ENCODE data around the gene IVD.
A peak's percentile ranks its signal among the peaks of the same experiment; 100 is the strongest.

Gene IVD

DNA sequence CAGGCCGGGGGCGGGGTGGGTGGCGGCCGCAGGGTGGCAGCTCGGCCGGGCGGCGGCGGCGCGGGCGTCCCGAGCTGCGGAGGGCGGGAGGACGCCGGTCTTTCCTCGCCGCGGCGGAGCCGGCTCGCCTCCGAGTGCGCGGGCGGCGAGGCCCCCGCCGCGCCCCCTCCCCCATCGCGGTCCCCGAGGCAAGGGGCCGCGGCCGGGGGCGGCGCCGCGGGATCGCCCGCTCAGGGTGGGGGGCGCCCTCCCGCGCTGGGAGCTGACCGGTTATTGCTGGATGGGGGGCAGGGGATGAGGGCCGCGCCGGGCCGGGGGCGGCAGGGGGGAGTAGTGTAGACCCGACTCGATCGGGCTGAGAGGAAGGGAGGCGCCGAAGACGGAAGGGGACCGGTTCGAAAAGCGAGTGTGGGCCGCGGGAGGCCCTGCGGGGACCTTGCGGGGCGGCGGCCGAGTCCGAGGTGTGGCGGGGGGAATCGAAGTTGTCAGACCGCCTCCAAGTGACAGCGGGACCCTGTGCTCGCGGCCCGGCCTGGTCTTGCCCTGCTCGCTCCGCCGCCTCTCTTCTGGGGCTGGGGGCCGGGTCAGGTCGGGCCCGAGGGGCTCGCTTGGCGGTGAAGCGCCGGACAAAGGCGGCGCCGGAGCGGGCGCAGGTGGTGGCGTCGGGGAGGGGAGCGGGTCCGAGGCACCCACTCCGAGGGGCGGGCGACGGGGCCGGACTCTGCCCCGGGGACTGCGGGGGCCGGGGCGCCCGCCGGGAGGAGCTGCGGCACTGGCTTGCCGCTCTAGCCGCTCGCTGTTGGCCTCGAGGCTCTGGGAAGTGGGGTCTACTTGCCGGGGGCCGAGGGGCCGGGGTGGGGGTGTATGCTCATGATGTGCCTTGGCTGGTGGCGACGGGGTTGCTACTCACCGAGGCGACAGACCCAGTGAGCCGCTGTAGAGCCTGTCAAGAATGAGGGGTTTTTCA is 36.3 kb downstream of the IVD start:
- Histone ChIP-seq H3K36me3 (ENCODE audit: insufficient read depth, insufficient read length, low read length) (peaks cover 17% of the 10 kb centered on the region), H3K4me1 (ENCODE audit: insufficient read depth, insufficient read length) (peaks cover 24% of the 10 kb centered on the region), H3K9me3 (ENCODE audit: insufficient read depth, low read length) (no peaks in the 10 kb centered on the region), H3K27me3 (ENCODE audit: insufficient read depth, insufficient read length) (peaks cover 4% of the 10 kb centered on the region), H3K4me3 (ENCODE audit: insufficient read length, low read depth) (peak overlapping the region; percentile 65), H3K9ac (ENCODE audit: insufficient read length, low read depth) (peak overlapping the region; percentile 89)
- TF ChIP-seq YY1 (IDR thresholded peaks at IDR 0.05; ENCODE audit: insufficient read depth, insufficient read length) (no peak), ZNF274 (IDR thresholded peaks at IDR 0.05; ENCODE audit: low read depth, low read length) (no peak), SUZ12 (IDR thresholded peaks at IDR 0.05; ENCODE audit: extremely low read depth, insufficient read depth, insufficient read length) (no peak)
- DNase-seq (ENCODE audit: low read depth, low spot score), result no peak

DNA sequence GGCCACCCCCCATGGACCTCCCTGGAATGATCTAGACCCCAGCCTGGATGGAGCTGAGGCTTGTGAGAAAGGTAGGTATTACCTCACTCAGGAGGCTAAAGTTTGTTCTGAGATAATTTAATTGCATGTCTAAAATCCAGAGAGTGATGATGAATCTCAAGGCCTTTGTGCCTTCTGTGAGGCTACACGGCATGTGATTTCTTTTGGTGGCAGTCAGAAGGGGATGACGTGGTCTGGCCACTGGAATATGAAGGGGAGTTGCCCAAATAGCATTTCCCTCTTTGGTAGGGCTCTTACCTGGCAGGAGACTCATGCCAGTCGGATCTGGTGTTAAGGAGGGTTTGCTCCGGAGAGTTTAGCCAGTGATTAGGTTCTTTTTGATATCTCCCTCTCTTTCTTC is 37.7 kb downstream of the IVD start:
- H3K4me1 ChIP-seq (ENCODE audit: insufficient read depth, insufficient read length), result peaks cover 20% of the 10 kb centered on the region
- no peak for DNase-seq (ENCODE audit: low read depth, low spot score)
- peak overlapping the region; percentile 11 for H3K4me3 ChIP-seq (ENCODE audit: insufficient read length, low read depth)
- no peaks in the 10 kb centered on the region for H3K9me3 ChIP-seq (ENCODE audit: insufficient read depth, low read length)
- peak overlapping the region; percentile 79 for H3K9ac ChIP-seq (ENCODE audit: insufficient read length, low read depth)
- no peak for TF ChIP-seq ZNF274 (IDR thresholded peaks at IDR 0.05; ENCODE audit: low read depth, low read length)
- TF ChIP-seq YY1 (IDR thresholded peaks at IDR 0.05; ENCODE audit: insufficient read depth, insufficient read length), result no peak
- no peak for TF ChIP-seq SUZ12 (IDR thresholded peaks at IDR 0.05; ENCODE audit: extremely low read depth, insufficient read depth, insufficient read length)
- no peaks in the 10 kb centered on the region for H3K27me3 ChIP-seq (ENCODE audit: insufficient read depth, insufficient read length)
- H3K36me3 ChIP-seq (ENCODE audit: insufficient read depth, insufficient read length, low read length), result peaks cover 21% of the 10 kb centered on the region

DNA sequence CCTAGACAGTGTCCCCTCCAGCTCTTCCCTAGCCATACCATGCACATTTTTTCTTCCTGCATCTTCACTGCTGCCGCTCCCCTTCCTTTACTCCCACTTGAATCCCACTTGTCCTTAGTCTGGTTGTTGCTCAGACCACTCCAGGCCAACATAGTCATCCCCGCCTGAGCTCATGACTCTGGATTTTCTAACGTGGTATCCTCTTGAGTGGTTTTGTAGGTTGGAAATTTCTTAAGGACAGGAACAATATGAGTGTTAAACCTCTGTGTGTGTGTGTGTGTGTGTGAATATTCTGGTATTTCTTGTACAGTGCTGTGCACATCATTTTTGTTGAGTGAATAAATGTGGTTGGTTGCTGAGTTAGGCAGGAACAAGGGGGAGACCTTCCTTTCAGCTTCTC is 38.3 kb downstream of the IVD start:
- Histone ChIP-seq H3K36me3 (ENCODE audit: insufficient read depth, insufficient read length, low read length) (peaks cover 24% of the 10 kb centered on the region), H3K27me3 (ENCODE audit: insufficient read depth, insufficient read length) (no peaks in the 10 kb centered on the region), H3K9me3 (ENCODE audit: insufficient read depth, low read length) (no peaks in the 10 kb centered on the region), H3K4me1 (ENCODE audit: insufficient read depth, insufficient read length) (peaks cover 14% of the 10 kb centered on the region), H3K9ac (ENCODE audit: insufficient read length, low read depth) (peak overlapping the region; percentile 79), H3K4me3 (ENCODE audit: insufficient read length, low read depth) (no peak overlapping the region)
- DNase-seq (ENCODE audit: low read depth, low spot score), result no peak
- TF ChIP-seq SUZ12 (IDR thresholded peaks at IDR 0.05; ENCODE audit: extremely low read depth, insufficient read depth, insufficient read length) (no peak), ZNF274 (IDR thresholded peaks at IDR 0.05; ENCODE audit: low read depth, low read length) (no peak), YY1 (IDR thresholded peaks at IDR 0.05; ENCODE audit: insufficient read depth, insufficient read length) (no peak)

DNA sequence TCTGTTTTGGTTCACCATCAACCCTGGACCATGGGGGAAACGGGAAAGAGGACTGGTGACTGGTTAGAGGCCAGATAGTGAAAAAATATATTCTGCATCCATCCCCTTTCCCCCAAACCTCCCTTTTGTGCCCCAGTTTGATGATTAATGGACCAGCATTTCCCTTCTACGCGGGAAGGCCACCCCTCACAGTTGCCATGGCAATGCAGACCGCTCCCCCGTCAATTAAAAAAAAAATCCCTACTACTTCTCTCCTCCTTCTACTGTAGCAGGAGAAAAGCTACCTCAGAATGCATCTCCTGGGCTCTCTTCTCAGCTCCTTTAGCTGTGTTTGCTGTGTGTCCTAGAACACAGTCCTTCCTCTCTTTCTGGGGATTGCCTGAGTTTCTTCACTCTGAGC is 39.1 kb downstream of the IVD start:
- peaks cover 11% of the 10 kb centered on the region for H3K4me1 ChIP-seq (ENCODE audit: insufficient read depth, insufficient read length)
- TF ChIP-seq SUZ12 (IDR thresholded peaks at IDR 0.05; ENCODE audit: extremely low read depth, insufficient read depth, insufficient read length) (no peak), ZNF274 (IDR thresholded peaks at IDR 0.05; ENCODE audit: low read depth, low read length) (no peak), YY1 (IDR thresholded peaks at IDR 0.05; ENCODE audit: insufficient read depth, insufficient read length) (no peak)
- no peak for DNase-seq (ENCODE audit: low read depth, low spot score)
- no peaks in the 10 kb centered on the region for H3K27me3 ChIP-seq (ENCODE audit: insufficient read depth, insufficient read length)
- H3K9ac ChIP-seq (ENCODE audit: insufficient read length, low read depth), result no peak overlapping the region
- H3K4me3 ChIP-seq (ENCODE audit: insufficient read length, low read depth), result no peak overlapping the region
- H3K9me3 ChIP-seq (ENCODE audit: insufficient read depth, low read length), result no peaks in the 10 kb centered on the region
- H3K36me3 ChIP-seq (ENCODE audit: insufficient read depth, insufficient read length, low read length), result peaks cover 24% of the 10 kb centered on the region

DNA sequence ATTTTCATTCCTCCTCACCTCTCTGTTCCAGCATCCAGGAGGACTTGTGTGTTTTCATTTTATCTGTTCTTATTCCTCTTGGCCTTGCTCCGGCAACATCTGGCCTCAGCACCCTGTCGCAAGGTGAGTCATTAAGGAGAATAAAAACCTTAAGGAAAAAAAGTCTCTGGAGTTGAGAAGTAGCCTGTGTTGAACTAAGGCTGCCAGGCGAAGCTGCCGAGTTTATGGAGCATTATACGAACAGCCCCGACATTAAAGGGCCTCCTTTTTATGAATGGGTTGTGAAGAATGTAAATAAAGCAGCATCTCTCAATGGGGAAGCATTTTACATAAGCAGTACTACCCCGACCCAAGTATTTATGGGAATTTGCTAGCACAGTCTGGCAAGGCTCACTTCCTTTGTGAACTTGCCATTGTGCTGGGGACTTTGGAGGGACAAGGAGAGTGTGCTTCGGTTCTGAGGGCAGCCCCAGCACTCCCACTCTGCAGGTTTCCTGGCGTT is 39.9 kb downstream of the IVD start:
- Histone ChIP-seq H3K4me3 (ENCODE audit: insufficient read length, low read depth) (no peak overlapping the region), H3K36me3 (ENCODE audit: insufficient read depth, insufficient read length, low read length) (peaks cover 30% of the 10 kb centered on the region), H3K9me3 (ENCODE audit: insufficient read depth, low read length) (no peaks in the 10 kb centered on the region), H3K4me1 (ENCODE audit: insufficient read depth, insufficient read length) (peaks cover 12% of the 10 kb centered on the region), H3K27me3 (ENCODE audit: insufficient read depth, insufficient read length) (no peaks in the 10 kb centered on the region), H3K9ac (ENCODE audit: insufficient read length, low read depth) (no peak overlapping the region)
- DNase-seq (ENCODE audit: low read depth, low spot score), result no peak
- no peak for TF ChIP-seq ZNF274 (IDR thresholded peaks at IDR 0.05; ENCODE audit: low read depth, low read length)
- TF ChIP-seq SUZ12 (IDR thresholded peaks at IDR 0.05; ENCODE audit: extremely low read depth, insufficient read depth, insufficient read length), result no peak
- TF ChIP-seq YY1 (IDR thresholded peaks at IDR 0.05; ENCODE audit: insufficient read depth, insufficient read length), result no peak

DNA sequence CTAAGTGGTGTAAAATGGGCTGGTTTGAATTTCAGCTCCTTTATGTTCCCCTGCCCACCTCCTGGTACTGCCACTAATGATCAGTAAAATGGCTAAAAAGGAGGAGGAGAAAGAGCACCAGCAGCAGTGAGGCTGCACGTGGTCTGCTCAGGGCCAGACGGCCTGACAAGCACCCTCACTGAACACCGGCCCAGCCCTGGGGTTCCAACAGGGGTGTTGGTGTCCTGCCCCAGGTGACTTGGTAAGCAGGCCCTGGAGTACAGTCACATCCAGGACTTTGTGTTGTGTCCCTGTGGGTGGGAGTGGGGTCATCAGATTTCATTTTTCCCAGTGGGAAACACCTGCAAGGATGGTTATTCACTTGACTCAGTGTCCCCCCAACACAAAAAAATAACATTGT is 40.5 kb downstream of the IVD start:
- H3K36me3 ChIP-seq (ENCODE audit: insufficient read depth, insufficient read length, low read length), result peaks cover 31% of the 10 kb centered on the region
- H3K9me3 ChIP-seq (ENCODE audit: insufficient read depth, low read length), result no peaks in the 10 kb centered on the region
- DNase-seq (ENCODE audit: low read depth, low spot score), result no peak
- H3K4me3 ChIP-seq (ENCODE audit: insufficient read length, low read depth), result no peak overlapping the region
- TF ChIP-seq SUZ12 (IDR thresholded peaks at IDR 0.05; ENCODE audit: extremely low read depth, insufficient read depth, insufficient read length) (no peak), YY1 (IDR thresholded peaks at IDR 0.05; ENCODE audit: insufficient read depth, insufficient read length) (no peak), ZNF274 (IDR thresholded peaks at IDR 0.05; ENCODE audit: low read depth, low read length) (no peak)
- H3K27me3 ChIP-seq (ENCODE audit: insufficient read depth, insufficient read length), result no peaks in the 10 kb centered on the region
- H3K9ac ChIP-seq (ENCODE audit: insufficient read length, low read depth), result no peak overlapping the region
- H3K4me1 ChIP-seq (ENCODE audit: insufficient read depth, insufficient read length), result peaks cover 13% of the 10 kb centered on the region

DNA sequence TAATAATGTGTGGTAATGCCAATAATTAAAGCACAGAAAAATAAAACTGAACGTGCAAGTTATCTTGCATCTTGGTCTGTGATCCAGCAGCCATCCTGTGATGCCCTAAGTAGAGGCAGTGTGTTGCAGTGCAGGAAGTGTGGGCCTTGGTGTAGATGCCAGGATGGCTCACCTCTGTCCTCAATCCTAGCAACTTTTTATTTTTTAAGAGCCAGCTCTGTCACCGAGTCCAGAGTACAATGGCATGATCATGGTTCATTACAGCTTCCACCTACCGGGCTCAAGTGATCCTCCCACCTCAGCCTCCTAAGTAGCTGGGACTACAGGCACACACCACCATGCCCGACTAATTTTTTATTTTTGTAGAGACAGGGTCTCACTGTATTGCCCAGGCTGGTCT is 42.8 kb downstream of the IVD start:
- DNase-seq (ENCODE audit: low read depth, low spot score), result no peak
- H3K4me3 ChIP-seq (ENCODE audit: insufficient read length, low read depth), result no peak overlapping the region
- H3K4me1 ChIP-seq (ENCODE audit: insufficient read depth, insufficient read length), result peaks cover 22% of the 10 kb centered on the region
- no peaks in the 10 kb centered on the region for H3K27me3 ChIP-seq (ENCODE audit: insufficient read depth, insufficient read length)
- TF ChIP-seq ZNF274 (IDR thresholded peaks at IDR 0.05; ENCODE audit: low read depth, low read length), result no peak
- TF ChIP-seq YY1 (IDR thresholded peaks at IDR 0.05; ENCODE audit: insufficient read depth, insufficient read length), result no peak
- H3K36me3 ChIP-seq (ENCODE audit: insufficient read depth, insufficient read length, low read length), result peaks cover 26% of the 10 kb centered on the region
- no peak overlapping the region for H3K9ac ChIP-seq (ENCODE audit: insufficient read length, low read depth)
- H3K9me3 ChIP-seq (ENCODE audit: insufficient read depth, low read length), result no peaks in the 10 kb centered on the region

Data from NT2/D1 (cell line).